OCI-LY1 (cell line): ENCODE measurements around the gene PALD1.

Source experiments
- EZH2 ChIP-seq: fragments of 200-600 bp; sonication (generic), shearing (Covaris generic); IDR thresholded peaks from 2 replicates; pipeline ENCODE4 v1.8.0; 2017; ENCODE audit warnings: borderline replicate concordance, mixed run types, mild to moderate bottlenecking, antibody characterized with exemption, low read length, moderate library complexity, mixed read lengths
- TF ChIP-seq, protein P1 (sequence below): fragments of 200-600 bp; sonication (generic), shearing (Covaris generic); IDR thresholded peaks from 2 replicates; pipeline ENCODE4 v1.5.1; 2017; ENCODE audit warnings: mild to moderate bottlenecking, antibody characterized with exemption, low read length, moderate library complexity, mixed read lengths

DNA sequence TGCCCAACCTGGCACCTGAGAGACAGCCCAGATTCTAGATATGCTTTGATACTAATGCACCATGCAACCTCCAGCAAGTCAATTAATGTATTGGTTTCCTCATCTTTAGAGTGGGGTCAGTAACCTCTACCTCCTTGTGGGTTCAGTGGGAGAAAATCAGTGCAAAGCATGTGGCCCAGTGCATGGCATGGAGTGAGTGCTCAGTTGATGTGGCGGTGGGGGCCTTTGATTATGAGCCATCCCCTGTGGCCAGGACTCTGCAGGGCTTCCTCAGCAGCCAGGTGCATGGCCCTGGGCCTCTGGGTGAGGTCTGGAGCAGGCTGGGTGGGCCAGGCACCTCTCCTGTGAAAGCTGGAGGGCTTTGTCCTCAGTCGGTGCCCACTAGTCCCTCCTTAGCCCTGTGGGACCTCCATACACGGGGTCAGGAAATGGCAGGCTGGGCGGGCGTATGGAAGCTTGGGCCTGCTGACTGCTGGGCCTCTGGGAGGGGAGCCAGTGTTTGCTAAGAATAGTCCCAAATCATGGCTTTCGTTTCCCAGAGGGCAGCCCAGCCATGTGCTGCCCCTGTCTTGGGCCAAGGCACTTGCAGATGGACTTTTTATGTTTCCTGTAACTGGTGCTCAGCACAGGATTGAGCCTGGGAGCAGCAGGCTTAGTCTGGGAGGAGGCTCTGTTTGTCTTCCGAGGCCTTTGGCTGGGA, 3.4 kb downstream of the PALD1 start:
- TF ChIP-seq, protein P1, sequence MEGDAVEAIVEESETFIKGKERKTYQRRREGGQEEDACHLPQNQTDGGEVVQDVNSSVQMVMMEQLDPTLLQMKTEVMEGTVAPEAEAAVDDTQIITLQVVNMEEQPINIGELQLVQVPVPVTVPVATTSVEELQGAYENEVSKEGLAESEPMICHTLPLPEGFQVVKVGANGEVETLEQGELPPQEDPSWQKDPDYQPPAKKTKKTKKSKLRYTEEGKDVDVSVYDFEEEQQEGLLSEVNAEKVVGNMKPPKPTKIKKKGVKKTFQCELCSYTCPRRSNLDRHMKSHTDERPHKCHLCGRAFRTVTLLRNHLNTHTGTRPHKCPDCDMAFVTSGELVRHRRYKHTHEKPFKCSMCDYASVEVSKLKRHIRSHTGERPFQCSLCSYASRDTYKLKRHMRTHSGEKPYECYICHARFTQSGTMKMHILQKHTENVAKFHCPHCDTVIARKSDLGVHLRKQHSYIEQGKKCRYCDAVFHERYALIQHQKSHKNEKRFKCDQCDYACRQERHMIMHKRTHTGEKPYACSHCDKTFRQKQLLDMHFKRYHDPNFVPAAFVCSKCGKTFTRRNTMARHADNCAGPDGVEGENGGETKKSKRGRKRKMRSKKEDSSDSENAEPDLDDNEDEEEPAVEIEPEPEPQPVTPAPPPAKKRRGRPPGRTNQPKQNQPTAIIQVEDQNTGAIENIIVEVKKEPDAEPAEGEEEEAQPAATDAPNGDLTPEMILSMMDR = no peak
- TF ChIP-seq EZH2 = no peak
